Liver (tissue), 3 donors: ENCODE measurements around the gene THOP1.

Experiments used
- ATF3 ChIP-seq: IDR thresholded peaks from 2 replicates; pipeline ENCODE4 v1.6.1; 2016; ENCODE audit warnings: antibody characterized with exemption
- CTCF ChIP-seq: fragments of 150-350 bp; IDR thresholded peaks from 2 replicates; pipeline ENCODE4 v1.5.1; 2017; ENCODE audit warnings: improper control_type of control experiment, low read depth, low read length; ENCODE audit not compliant: missing input control
- EGR1 ChIP-seq, 2 donors: IDR thresholded peaks; 2 replicates each; pipeline ENCODE4 v1.6.1; 2016 to 2018; ENCODE audit warnings: antibody characterized with exemption in 2 of 2, low read depth in 2 of 2
- FOXA1 ChIP-seq: IDR thresholded peaks from 2 replicates; pipeline ENCODE4 v1.6.1; 2016; ENCODE audit warnings: antibody characterized with exemption
- HNF4A ChIP-seq, 2 donors: conservative IDR thresholded peaks; 2 replicates each; pipeline ENCODE4 v1.6.1; 2016; ENCODE audit warnings: antibody characterized with exemption in 2 of 2, mild to moderate bottlenecking in 2 of 2
- JUND ChIP-seq, 2 donors: IDR thresholded peaks; 2 replicates each; pipeline ENCODE4 v1.6.1; 2016; ENCODE audit warnings: antibody characterized with exemption in 2 of 2
- MAX ChIP-seq: IDR thresholded peaks from 2 replicates; pipeline ENCODE4 v1.6.1; 2016; ENCODE audit warnings: antibody characterized with exemption
- RAD21 ChIP-seq, 2 donors: IDR thresholded peaks; 2 replicates each; pipeline ENCODE4 v1.6.1; 2016; ENCODE audit warnings: antibody characterized with exemption in 2 of 2, mild to moderate bottlenecking in 2 of 2
- REST ChIP-seq: IDR thresholded peaks from 2 replicates; pipeline ENCODE4 v1.6.1; 2016; ENCODE audit warnings: antibody characterized with exemption, mild to moderate bottlenecking
- RXRA ChIP-seq, 2 donors: IDR thresholded peaks; 2 replicates each; pipeline ENCODE4 v1.6.1; 2017 to 2018; ENCODE audit warnings: antibody characterized with exemption in 2 of 2, mild to moderate bottlenecking in 1 of 2
- SP1 ChIP-seq: IDR thresholded peaks from 2 replicates; pipeline ENCODE4 v1.6.1; 2018; ENCODE audit warnings: antibody characterized with exemption, mild to moderate bottlenecking
- TAF1 ChIP-seq: conservative IDR thresholded peaks from 2 replicates; pipeline ENCODE4 v1.6.1; 2016; ENCODE audit warnings: antibody characterized with exemption, mild to moderate bottlenecking
- YY1 ChIP-seq: IDR thresholded peaks from 2 replicates; pipeline ENCODE4 v1.6.1; 2016; ENCODE audit warnings: antibody characterized with exemption, mild to moderate bottlenecking
- ZBTB33 ChIP-seq: IDR thresholded peaks from 2 replicates; pipeline ENCODE4 v1.6.1; 2016; ENCODE audit warnings: antibody characterized with exemption
- donor health status: healthy.
- donor health status: healthy.

- TF ChIP-seq TAF1 (no peak), RXRA (IDR thresholded peaks at IDR 0.05) (no peak), ATF3 (no peak), MAX (no peak), CTCF (no peak), YY1 (no peak), EGR1 (IDR thresholded peaks at IDR 0.05; ENCODE audit: low read depth in 2 of 2) (no peak), SP1 (no peak), REST (no peak), JUND (IDR thresholded peaks at IDR 0.05) (no peak), ZBTB33 (no peak), FOXA1 (no peak), RAD21 (IDR thresholded peaks at IDR 0.05) (no peak), HNF4A (conservative IDR thresholded peaks at IDR 0.05) (no peak)
Measured at GRCh38 chr19:2755811-2756210, 29.5 kb upstream of the THOP1 start.
